ENCODE measurements around the gene MRPL24. TPM values are rescaled to one million over a fixed set of nuclear protein-coding genes. Genes with fewer than 3 reads are reported as not detected.

Gene MRPL24
- total RNA-seq, 2 experiments from 2014 or later: 50.4 to 54.7 TPM

- Mint-ChIP-seq H3K36me3 (ENCODE audit: low read depth) (peaks cover 33% of the 10 kb centered on the region), H3K27me3 (no peaks in the 10 kb centered on the region), H3K4me1 (peaks cover 20% of the 10 kb centered on the region), H3K4me3 (no peak overlapping the region), H3K27ac (no peak overlapping the region), H3K9me3 (no peaks in the 10 kb centered on the region)
- POLR2A ChIA-PET: no interaction called here
- DNase-seq: no peak
- CTCF ChIA-PET: interaction anchor here (1.2 to 7.3 kb wide), 5 partner anchors 10 to 139 kb away, joined by 4 to 35 read pairs (median 7); partner anchors contain the start of gene NTRK1
These were observed 19.8 kb downstream of the MRPL24 start for GRCh38 chr1:156721131-156721530.

- CTCF ChIA-PET: interaction anchor here (1.2 to 9.6 kb wide), 4 partner anchors 9 to 33 kb away, joined by 4 to 92 read pairs (median 28); partner anchors contain the start of genes CRABP2, ISG20L2 and METTL25B
- Mint-ChIP-seq H3K9me3 (no peaks in the 10 kb centered on the region), H3K27me3 (no peaks in the 10 kb centered on the region), H3K27ac (no peak overlapping the region), H3K36me3 (ENCODE audit: low read depth) (peaks cover 23% of the 10 kb centered on the region), H3K4me1 (peaks cover 2% of the 10 kb centered on the region), H3K4me3 (no peak overlapping the region)
- no peak for DNase-seq
- POLR2A ChIA-PET: no interaction called here
These were observed 23.5 kb downstream of the MRPL24 start for GRCh38 chr1:156717351-156717750.

- no peaks in the 10 kb centered on the region for H3K4me1 Mint-ChIP-seq
- no peak overlapping the region for H3K4me3 Mint-ChIP-seq
- no peaks in the 10 kb centered on the region for H3K9me3 Mint-ChIP-seq
- ChIA-PET CTCF (interaction anchor here (0.5 to 9.6 kb wide), 6 partner anchors 9 to 148 kb away, joined by 3 to 92 read pairs (median 6); partner anchors contain the start of genes CRABP2, ISG20L2 and METTL25B), POLR2A (no interaction called here)
- peaks cover 9% of the 10 kb centered on the region for H3K36me3 Mint-ChIP-seq (ENCODE audit: low read depth)
- no peak for DNase-seq
- no peak overlapping the region for H3K27ac Mint-ChIP-seq
- H3K27me3 Mint-ChIP-seq: no peaks in the 10 kb centered on the region
These were observed 26.1 kb downstream of the MRPL24 start for GRCh38 chr1:156714830-156715229.

GRCh38 chr1:156712626-156713025 lies 28.3 kb downstream of the MRPL24 start:
- Mint-ChIP-seq H3K4me3 (no peak overlapping the region), H3K9me3 (no peaks in the 10 kb centered on the region), H3K36me3 (ENCODE audit: low read depth) (peaks cover 9% of the 10 kb centered on the region), H3K27me3 (peaks cover under 1% of the 10 kb centered on the region), H3K27ac (no peak overlapping the region), H3K4me1 (peaks cover under 1% of the 10 kb centered on the region)
- DNase-seq: no peak
- POLR2A ChIA-PET: no interaction called here
- CTCF ChIA-PET: interaction anchor here (0.7 to 9.6 kb wide), 6 partner anchors 9 to 87 kb away, joined by 3 to 92 read pairs (median 3); partner anchors contain the start of genes ISG20L2 and METTL25B

GRCh38 chr1:156711011-156711817 lies 29.7 kb downstream of the MRPL24 start:
- H3K4me1 Mint-ChIP-seq: peaks cover 11% of the 10 kb centered on the region
- no peaks in the 10 kb centered on the region for H3K9me3 Mint-ChIP-seq
- H3K27me3 Mint-ChIP-seq: peaks cover 9% of the 10 kb centered on the region
- CTCF ChIA-PET: interaction anchor here (0.7 to 9.6 kb wide), 9 partner anchors 8 to 179 kb away, joined by 3 to 92 read pairs (median 5); partner anchors contain the start of genes ISG20L2 and METTL25B
- DNase-seq: no peak
- no peak overlapping the region for H3K27ac Mint-ChIP-seq
- peaks cover 5% of the 10 kb centered on the region for H3K36me3 Mint-ChIP-seq (ENCODE audit: low read depth)
- POLR2A ChIA-PET: interaction anchor here (0.6 to 0.8 kb wide), 3 partner anchors 11 to 89 kb away, joined by 3 read pairs; partner anchors contain the start of genes ISG20L2 and METTL25B
- no peak overlapping the region for H3K4me3 Mint-ChIP-seq

GRCh38 chr1:156709757-156710489 lies 31.0 kb downstream of the MRPL24 start:
- peaks cover 21% of the 10 kb centered on the region for H3K4me1 Mint-ChIP-seq
- no peak overlapping the region for H3K27ac Mint-ChIP-seq
- POLR2A ChIA-PET: no interaction called here
- no peak overlapping the region for H3K4me3 Mint-ChIP-seq
- H3K9me3 Mint-ChIP-seq: no peaks in the 10 kb centered on the region
- peaks cover 20% of the 10 kb centered on the region for H3K27me3 Mint-ChIP-seq
- CTCF ChIA-PET: interaction anchor here (2.4 to 9.6 kb wide), 5 partner anchors 11 to 20 kb away, joined by 8 to 92 read pairs (median 56); partner anchors contain the start of genes ISG20L2 and METTL25B
- H3K36me3 Mint-ChIP-seq (ENCODE audit: low read depth): peaks cover 3% of the 10 kb centered on the region
- DNase-seq: no peak

- ChIA-PET POLR2A (no interaction called here), CTCF (interaction anchor here (3.9 to 6.7 kb wide), 3 partner anchors 17 to 48 kb away, joined by 25 to 63 read pairs (median 56); no protein-coding TSS in a partner anchor)
- Mint-ChIP-seq H3K27me3 (peaks cover 27% of the 10 kb centered on the region), H3K4me1 (peaks cover 25% of the 10 kb centered on the region), H3K4me3 (no peak overlapping the region), H3K9me3 (no peaks in the 10 kb centered on the region), H3K27ac (no peak overlapping the region), H3K36me3 (ENCODE audit: low read depth) (peaks cover 5% of the 10 kb centered on the region)
- no peak for DNase-seq
These were observed 31.9 kb downstream of the MRPL24 start for GRCh38 chr1:156709031-156709430.

GRCh38 chr1:156708218-156708661 lies 32.6 kb downstream of the MRPL24 start:
- Mint-ChIP-seq H3K4me1 (peaks cover 25% of the 10 kb centered on the region), H3K9me3 (no peaks in the 10 kb centered on the region), H3K27me3 (peaks cover 35% of the 10 kb centered on the region), H3K27ac (no peak overlapping the region), H3K36me3 (ENCODE audit: low read depth) (peaks cover 5% of the 10 kb centered on the region), H3K4me3 (no peak overlapping the region)
- ChIA-PET CTCF (interaction anchor here (1.0 to 6.7 kb wide), 4 partner anchors 18 to 152 kb away, joined by 4 to 63 read pairs (median 40); no protein-coding TSS in a partner anchor), POLR2A (no interaction called here)
- no peak for DNase-seq

GRCh38 chr1:156707417-156708217 lies 33.3 kb downstream of the MRPL24 start:
- POLR2A ChIA-PET: no interaction called here
- Mint-ChIP-seq H3K27me3 (peaks cover 38% of the 10 kb centered on the region), H3K4me1 (peaks cover 25% of the 10 kb centered on the region), H3K36me3 (ENCODE audit: low read depth) (peaks cover 5% of the 10 kb centered on the region), H3K27ac (no peak overlapping the region), H3K4me3 (no peak overlapping the region), H3K9me3 (no peaks in the 10 kb centered on the region)
- CTCF ChIA-PET: interaction anchor here (0.9 to 6.7 kb wide), 10 partner anchors 8 to 182 kb away, joined by 3 to 63 read pairs (median 14); partner anchors contain the start of genes INSRR and NTRK1
- DNase-seq: no peak

GRCh38 chr1:156706657-156707416 lies 34.1 kb downstream of the MRPL24 start:
- Mint-ChIP-seq H3K4me3 (peak overlapping the region; percentile 71), H3K4me1 (peaks cover 25% of the 10 kb centered on the region), H3K36me3 (ENCODE audit: low read depth) (peaks cover 5% of the 10 kb centered on the region), H3K9me3 (no peaks in the 10 kb centered on the region), H3K27ac (no peak overlapping the region), H3K27me3 (peaks cover 38% of the 10 kb centered on the region)
- ChIA-PET POLR2A (interaction anchor here (0.7 kb wide), 1 partner anchor 106 kb away, joined by 5 read pairs; no protein-coding TSS in a partner anchor), CTCF (interaction anchor here (0.6 to 6.7 kb wide), 19 partner anchors 9 to 288 kb away, joined by 3 to 63 read pairs (median 4); partner anchors contain the start of genes INSRR and NTRK1)
- DNase-seq: no peak

- peaks cover 38% of the 10 kb centered on the region for H3K27me3 Mint-ChIP-seq
- DNase-seq: peak; percentile 65
- ChIA-PET POLR2A (interaction anchor here (0.7 kb wide), 1 partner anchor 107 kb away, joined by 5 read pairs; no protein-coding TSS in a partner anchor), CTCF (interaction anchor here (0.6 to 6.7 kb wide), 24 partner anchors 8 to 320 kb away, joined by 3 to 63 read pairs (median 3); partner anchors contain the start of genes INSRR and NTRK1)
- H3K36me3 Mint-ChIP-seq (ENCODE audit: low read depth): peaks cover 5% of the 10 kb centered on the region
- H3K4me3 Mint-ChIP-seq: peak overlapping the region; percentile 71
- peaks cover 25% of the 10 kb centered on the region for H3K4me1 Mint-ChIP-seq
- H3K27ac Mint-ChIP-seq: no peak overlapping the region
- H3K9me3 Mint-ChIP-seq: no peaks in the 10 kb centered on the region
These were observed 34.8 kb downstream of the MRPL24 start for GRCh38 chr1:156705918-156706656.
